Activated CD4-positive, alpha-beta T cell treated with anti-CD3 and anti-CD28 coated beads for 36 hours (primary cell): Measurements from ENCODE around the gene SCARF1. TPM values are rescaled to one million over a fixed set of nuclear protein-coding genes. Genes with fewer than 3 reads are reported as not detected.

ENCODE experiments used
- ATAC-seq: fragments of 200-7000 bp; cut with Tn5 transposase; one replicate; pipeline ENCODE4 v1.10.0; 2021; ENCODE audit warnings: mild to moderate bottlenecking, moderate library complexity
- CTCF ChIA-PET: fragments of 350-600 bp; sonication (Branson Sonifier 250); formaldehyde crosslinking; loops from one replicate; lab custom pipeline; 2021; ENCODE audit warnings: antibody characterized with exemption; lab: Charles Lee
- POLR2A ChIA-PET: fragments of 350-600 bp; sonication (Branson Sonifier 250); formaldehyde crosslinking; loops from one replicate; lab custom pipeline; 2021; ENCODE audit warnings: antibody characterized with exemption, inconsistent platforms; lab: Charles Lee
- DNase-seq: peaks from one replicate; pipeline ENCODE4 v3.0.0-alpha.2; 2020
- H3K27ac Mint-ChIP-seq: one replicate; pipeline ENCODE4 v1.8.0; 2021; ENCODE audit warnings: mixed read lengths
- H3K27me3 Mint-ChIP-seq: one replicate; pipeline ENCODE4 v1.8.0; 2021; ENCODE audit warnings: mixed read lengths
- H3K36me3 Mint-ChIP-seq: one replicate; pipeline ENCODE4 v1.8.0; 2021; ENCODE audit warnings: low read depth, mixed read lengths
- H3K4me1 Mint-ChIP-seq: one replicate; pipeline ENCODE4 v1.8.0; 2021; ENCODE audit warnings: mixed read lengths
- H3K4me3 Mint-ChIP-seq: one replicate; pipeline ENCODE4 v1.8.0; 2021; ENCODE audit warnings: mild to moderate bottlenecking, moderate library complexity, mixed read lengths
- H3K9me3 Mint-ChIP-seq: one replicate; pipeline ENCODE4 v1.8.0; 2021; ENCODE audit warnings: low read depth, mixed read lengths
- intact Hi-C, 2 experiments: fragments of 100-400 bp; cut with DNase I in 1 of 2; cut with micrococcal nuclease in 1 of 2; formaldehyde crosslinking; loops; one replicate each; pipeline versions ENCODE4 v1.14.2 to v1.15.1; 2022 to 2024; cut with DNase I, micrococcal nuclease
- total RNA-seq, 2 experiments: library from RNA; stranded (reverse); gene quantifications; one replicate each; pipeline ENCODE4 v1.2.3, GENCODE V29; 2021

Gene SCARF1
- total RNA-seq, 2 experiments from 2014 or later, result 0.98 to 1.2 TPM

DNA sequence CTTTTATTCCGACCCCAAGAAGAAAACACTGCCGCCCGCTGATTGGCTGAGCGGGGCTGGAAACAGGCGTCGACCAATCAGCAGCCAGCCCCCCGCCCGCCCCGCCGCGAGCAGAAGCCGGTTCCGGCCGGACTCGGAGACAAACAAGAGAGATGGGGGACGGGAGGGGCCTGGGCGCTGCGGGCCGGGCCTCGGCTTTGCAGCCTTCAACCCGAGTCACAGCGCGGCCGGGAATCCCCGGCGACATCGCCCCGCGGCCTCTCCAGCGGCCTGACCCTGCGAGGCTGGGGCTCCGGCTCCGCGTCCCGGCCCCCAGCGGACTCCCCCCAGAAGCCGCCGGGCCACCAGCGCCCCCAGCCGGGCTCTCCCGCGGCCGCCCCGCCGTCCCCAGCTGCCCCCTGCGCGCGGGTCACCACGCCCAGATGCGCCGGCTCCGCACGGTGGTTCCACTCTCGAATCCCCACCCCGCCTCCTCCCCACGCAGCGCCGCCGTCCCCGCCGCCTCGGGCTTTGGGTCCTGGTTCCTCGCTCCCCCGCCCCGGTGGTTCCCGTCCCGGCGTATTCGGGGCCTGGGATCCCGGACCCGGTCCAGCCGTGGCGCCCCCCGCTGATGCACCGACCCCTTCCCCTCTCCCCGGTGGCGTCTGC is 16.6 kb downstream of the SCARF1 start:
- ChIA-PET CTCF (interaction anchor here (0.6 to 2.3 kb wide), 10 partner anchors 11 to 264 kb away, joined by 3 to 36 read pairs (median 6); partner anchors contain the start of genes INPP5K, PITPNA and RILP), POLR2A (interaction anchor here (0.9 kb wide), 1 partner anchor 21 kb away, joined by 4 read pairs; the partner anchor contains the start of gene RILP)
- H3K27ac Mint-ChIP-seq, result peak overlapping the region; percentile 56
- intact Hi-C loops, result loop anchor here (1.0 to 5.0 kb wide), 10 partner anchors 15 to 522 kb away; partner anchors contain the start of genes CRK (in 1 of the 2), INPP5K (in 1 of the 2), PITPNA (in 1 of the 2) and PRPF8 (in 1 of the 2)
- H3K9me3 Mint-ChIP-seq, result no peaks in the 10 kb centered on the region
- peak; percentile 93 for DNase-seq
- H3K4me3 Mint-ChIP-seq, result peak overlapping the region; percentile 76
- no peaks in the 10 kb centered on the region for H3K36me3 Mint-ChIP-seq
- peaks cover 12% of the 10 kb centered on the region for H3K27me3 Mint-ChIP-seq
- ATAC-seq, result peak; percentile 80
- H3K4me1 Mint-ChIP-seq, result peaks cover 7% of the 10 kb centered on the region

DNA sequence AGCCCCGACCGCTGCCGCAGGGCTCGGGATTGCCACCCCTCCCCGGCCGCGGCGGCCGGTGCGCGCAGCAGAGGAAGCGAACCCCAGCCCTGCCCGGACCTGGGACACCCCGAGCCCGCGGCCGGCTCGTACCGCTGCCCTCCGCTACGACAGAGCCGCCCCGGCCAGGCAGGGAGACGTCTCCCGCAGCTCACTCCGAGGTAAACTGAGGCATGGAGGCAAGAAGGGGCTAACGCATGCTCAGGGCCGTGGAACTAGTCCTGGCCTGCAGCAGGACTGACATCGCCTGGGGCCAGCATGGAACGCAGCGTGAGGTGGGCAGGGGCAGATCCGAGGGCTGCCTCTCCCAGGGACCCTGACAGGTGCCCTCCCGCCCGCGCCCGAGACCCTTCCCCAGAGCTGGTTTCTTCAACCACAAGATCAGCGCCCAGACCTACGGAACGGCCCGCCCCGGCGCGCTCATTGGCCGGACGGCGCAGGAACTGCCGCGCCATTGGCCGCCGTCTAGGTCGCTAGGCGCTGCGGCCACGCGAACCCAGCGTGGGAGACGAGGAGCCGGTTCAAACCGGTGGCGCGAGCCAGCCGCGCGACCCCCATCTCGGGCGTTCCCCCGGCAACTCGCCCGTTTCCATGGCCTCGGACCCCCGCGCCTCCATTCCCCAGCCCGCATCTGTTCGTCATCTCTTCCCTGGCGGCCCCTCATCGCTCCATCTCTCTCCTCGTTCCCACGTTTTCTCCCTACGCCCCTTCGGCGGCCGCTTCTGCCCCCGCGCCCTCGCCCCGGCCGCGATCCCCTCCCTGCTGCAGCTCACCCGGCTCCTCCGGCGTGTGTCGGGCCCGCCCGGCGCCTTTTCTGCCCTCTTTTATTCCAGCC is 17.3 kb downstream of the SCARF1 start, which contains the start of gene SLC43A2:
TSS of gene SLC43A2 (minus strand) at position 853 of the 874 bp plus-strand sequence. CDS start 960 bp downstream, outside the sequence.
- H3K4me3 Mint-ChIP-seq, result peak within 1 kb of the TSS; percentile 76
- peaks cover 7% of the 10 kb centered on the region for H3K4me1 Mint-ChIP-seq
- peak within 1 kb of the TSS; percentile 56 for H3K27ac Mint-ChIP-seq
- peak; percentile 86 for DNase-seq
- ChIA-PET POLR2A (interaction anchor here (0.5 to 0.6 kb wide), 2 partner anchors 20 to 228 kb away, joined by 4 to 5 read pairs; partner anchors contain the start of gene YWHAE), CTCF (interaction anchor here (0.7 to 2.3 kb wide), 3 partner anchors 21 to 576 kb away, joined by 3 to 36 read pairs (median 3); no protein-coding TSS in a partner anchor)
- peak; percentile 79 for ATAC-seq
- no peaks in the 10 kb centered on the region for H3K9me3 Mint-ChIP-seq
- H3K36me3 Mint-ChIP-seq, result no peaks in the 10 kb centered on the region
- intact Hi-C loops, result loop anchor here (1.0 to 5.0 kb wide), 10 partner anchors 16 to 521 kb away; partner anchors contain the start of genes CRK (in 1 of the 2), INPP5K (in 1 of the 2), PITPNA (in 1 of the 2) and PRPF8 (in 1 of the 2)
- H3K27me3 Mint-ChIP-seq, result peaks cover 12% of the 10 kb centered on the region

DNA sequence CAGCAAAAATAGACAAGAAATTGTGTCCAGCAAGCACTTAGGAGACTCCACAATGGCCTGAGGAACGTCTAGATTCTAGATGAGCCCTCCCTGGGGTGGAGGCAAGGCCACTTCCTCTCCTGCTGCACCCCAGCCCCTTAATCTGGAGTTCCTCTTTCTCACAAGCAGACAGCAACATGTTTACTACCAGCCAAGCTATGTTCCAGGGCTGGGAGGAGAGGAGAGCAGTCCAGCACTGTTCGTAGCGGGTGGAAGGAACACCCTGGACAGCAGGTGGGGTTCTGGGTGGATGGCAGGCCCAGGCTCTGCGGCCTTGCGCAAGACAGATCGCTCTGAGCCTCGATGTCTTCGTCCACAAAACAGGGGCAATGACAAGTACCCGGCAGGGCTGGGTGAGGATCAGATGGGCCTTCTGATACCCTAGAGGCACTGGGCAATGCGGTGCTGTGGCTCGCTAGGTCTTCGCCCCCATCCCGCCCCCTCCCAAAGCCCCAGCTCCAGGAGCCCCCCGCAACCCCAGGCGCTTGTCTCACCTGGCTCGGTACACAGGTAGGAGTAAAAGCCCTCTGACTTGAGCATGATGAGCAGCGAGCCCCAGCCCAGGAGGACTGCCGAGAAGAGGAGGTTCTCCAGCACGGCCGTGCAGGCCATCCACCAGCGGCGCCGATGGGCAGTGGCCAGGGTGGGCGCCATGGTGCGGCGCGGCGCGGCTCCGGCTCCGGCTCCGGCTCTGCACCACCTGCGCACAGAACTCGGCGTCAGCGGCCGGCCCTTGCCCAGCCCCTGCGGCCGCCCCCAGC is 18.1 kb downstream of the SCARF1 start:
- ATAC-seq (no peak), DNase-seq (no peak)
- Mint-ChIP-seq H3K36me3 (no peaks in the 10 kb centered on the region), H3K4me1 (peaks cover 7% of the 10 kb centered on the region), H3K4me3 (peak overlapping the region; percentile 56), H3K27ac (no peak overlapping the region), H3K9me3 (no peaks in the 10 kb centered on the region), H3K27me3 (peaks cover 12% of the 10 kb centered on the region)
- POLR2A ChIA-PET, result interaction anchor here (0.5 to 0.6 kb wide), 2 partner anchors 20 to 227 kb away, joined by 4 to 5 read pairs; partner anchors contain the start of gene YWHAE
- intact Hi-C loops, result loop anchor here in 1 of 2 experiments (5.0 kb wide), 1 partner anchor 520 kb away; no protein-coding TSS in a partner anchor
- CTCF ChIA-PET, result interaction anchor here (0.7 to 1.3 kb wide), 3 partner anchors 20 to 577 kb away, joined by 3 to 4 read pairs (median 3); no protein-coding TSS in a partner anchor

DNA sequence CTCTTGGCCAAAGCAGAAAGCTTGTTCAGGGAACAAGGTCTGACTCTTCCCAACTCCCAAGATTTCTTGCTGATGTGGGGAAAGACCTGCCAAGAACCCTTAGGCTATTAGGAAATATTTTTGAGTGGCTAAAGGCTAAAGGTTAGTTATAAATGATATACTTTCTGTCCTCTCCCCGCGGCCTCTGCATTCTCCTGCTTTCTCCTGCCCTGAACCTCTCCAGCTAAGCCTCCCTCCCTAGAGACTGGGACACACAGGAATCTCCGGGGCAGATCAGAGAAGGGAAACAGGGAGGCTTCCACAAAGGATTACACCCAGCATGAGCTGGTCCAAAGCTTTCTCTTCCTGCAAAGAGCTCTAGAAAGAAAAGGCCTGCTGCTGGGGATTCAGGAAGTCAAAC is 19.2 kb downstream of the SCARF1 start:
- DNase-seq (no peak), ATAC-seq (no peak)
- intact Hi-C loops, result loop anchor here in 1 of 2 experiments (5.0 kb wide), 1 partner anchor 519 kb away; no protein-coding TSS in a partner anchor
- Mint-ChIP-seq H3K9me3 (no peaks in the 10 kb centered on the region), H3K4me3 (no peak overlapping the region), H3K27me3 (peaks cover 12% of the 10 kb centered on the region), H3K36me3 (no peaks in the 10 kb centered on the region), H3K27ac (no peak overlapping the region), H3K4me1 (peaks cover 7% of the 10 kb centered on the region)
- ChIA-PET CTCF (interaction anchor here (0.7 to 1.3 kb wide), 3 partner anchors 8 to 110 kb away, joined by 3 to 4 read pairs (median 4); partner anchors contain the start of gene INPP5K), POLR2A (interaction anchor here (0.5 kb wide), 1 partner anchor 635 kb away, joined by 4 read pairs; no protein-coding TSS in a partner anchor)

DNA sequence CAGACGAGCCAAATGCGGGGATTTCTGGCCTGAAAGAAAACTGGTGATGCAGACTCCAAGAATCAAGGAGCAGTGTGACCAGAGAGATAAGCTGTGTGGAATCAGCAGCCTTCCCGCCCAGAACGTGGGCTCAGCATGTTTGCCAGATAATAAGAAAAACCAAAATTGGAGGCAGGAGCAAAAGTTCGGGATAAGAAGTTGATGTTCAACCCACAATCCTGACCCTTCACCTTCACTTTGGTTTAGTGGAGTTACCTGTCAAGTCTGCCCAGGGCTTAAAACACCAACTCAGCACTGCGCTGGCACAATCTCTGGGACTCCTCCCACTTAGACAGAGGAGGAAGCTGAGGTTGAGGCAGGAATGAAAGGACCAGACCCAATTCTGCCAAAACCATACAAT is 20.0 kb downstream of the SCARF1 start:
- Mint-ChIP-seq H3K27me3 (peaks cover 12% of the 10 kb centered on the region), H3K4me1 (peaks cover 7% of the 10 kb centered on the region), H3K36me3 (no peaks in the 10 kb centered on the region), H3K9me3 (no peaks in the 10 kb centered on the region), H3K4me3 (no peak overlapping the region), H3K27ac (no peak overlapping the region)
- ChIA-PET CTCF (interaction anchor here (0.7 to 1.2 kb wide), 2 partner anchors 7 to 109 kb away, joined by 3 to 4 read pairs; partner anchors contain the start of gene INPP5K), POLR2A (interaction anchor here (0.6 kb wide), 1 partner anchor 276 kb away, joined by 3 read pairs; no protein-coding TSS in a partner anchor)
- ATAC-seq (no peak), DNase-seq (no peak)
- intact Hi-C loops, result loop anchor here in 1 of 2 experiments (5.0 kb wide), 1 partner anchor 518 kb away; no protein-coding TSS in a partner anchor

DNA sequence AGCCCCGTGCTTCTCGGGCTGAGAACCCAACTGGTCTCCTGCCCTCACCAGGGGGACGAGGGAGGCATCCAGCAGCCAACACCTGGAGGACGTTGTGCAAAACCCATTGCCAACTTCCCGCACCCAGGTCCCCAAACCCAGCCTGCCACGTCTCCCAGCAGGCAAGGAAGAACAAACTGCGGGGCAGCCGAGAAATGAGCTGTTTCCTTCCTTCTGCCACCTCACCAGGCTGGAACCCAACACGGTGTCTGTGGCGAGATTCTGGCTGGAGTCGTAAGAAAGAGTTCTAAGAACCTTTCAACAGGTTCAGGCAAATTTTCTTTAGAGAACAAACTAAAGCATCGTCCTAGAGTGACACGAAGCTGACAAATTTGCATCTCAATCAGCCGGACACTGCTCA is 20.5 kb downstream of the SCARF1 start:
- Mint-ChIP-seq H3K9me3 (no peaks in the 10 kb centered on the region), H3K4me3 (no peak overlapping the region), H3K27ac (no peak overlapping the region), H3K36me3 (no peaks in the 10 kb centered on the region), H3K27me3 (peaks cover 11% of the 10 kb centered on the region), H3K4me1 (peaks cover 4% of the 10 kb centered on the region)
- intact Hi-C loops, result loop anchor here in 1 of 2 experiments (5.0 kb wide), 1 partner anchor 518 kb away; no protein-coding TSS in a partner anchor
- CTCF ChIA-PET, result interaction anchor here (0.7 kb wide), 1 partner anchor 54 kb away, joined by 4 read pairs; no protein-coding TSS in a partner anchor
- ATAC-seq, result no peak
- no peak for DNase-seq
- POLR2A ChIA-PET, result no interaction called here

DNA sequence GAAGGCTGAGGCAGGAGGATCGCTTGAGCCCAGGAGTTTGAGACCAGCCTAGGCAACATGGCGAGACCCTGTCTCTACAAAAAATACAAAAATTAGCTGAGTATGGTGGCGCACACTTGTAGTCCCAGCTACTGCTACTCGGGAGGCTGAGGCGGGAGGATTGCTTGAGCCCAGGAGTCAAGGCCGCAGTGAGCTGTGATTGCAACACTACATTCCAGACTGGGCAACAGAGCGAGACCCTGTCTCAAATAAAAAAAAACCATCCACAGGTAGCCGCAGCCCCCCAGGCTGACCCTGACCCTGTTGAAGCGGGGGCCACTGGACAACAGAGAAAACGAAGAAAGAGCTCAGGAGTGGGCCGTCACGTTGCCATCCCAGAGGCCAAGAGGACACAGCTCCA is 20.9 kb downstream of the SCARF1 start:
- peaks cover 11% of the 10 kb centered on the region for H3K27me3 Mint-ChIP-seq
- no peak overlapping the region for H3K4me3 Mint-ChIP-seq
- ChIA-PET POLR2A (no interaction called here), CTCF (interaction anchor here (0.7 kb wide), 1 partner anchor 54 kb away, joined by 4 read pairs; no protein-coding TSS in a partner anchor)
- no peaks in the 10 kb centered on the region for H3K36me3 Mint-ChIP-seq
- peaks cover 4% of the 10 kb centered on the region for H3K4me1 Mint-ChIP-seq
- intact Hi-C loops, result loop anchor here in 1 of 2 experiments (5.0 kb wide), 1 partner anchor 517 kb away; no protein-coding TSS in a partner anchor
- H3K27ac Mint-ChIP-seq, result no peak overlapping the region
- no peaks in the 10 kb centered on the region for H3K9me3 Mint-ChIP-seq
- ATAC-seq (no peak), DNase-seq (no peak)

DNA sequence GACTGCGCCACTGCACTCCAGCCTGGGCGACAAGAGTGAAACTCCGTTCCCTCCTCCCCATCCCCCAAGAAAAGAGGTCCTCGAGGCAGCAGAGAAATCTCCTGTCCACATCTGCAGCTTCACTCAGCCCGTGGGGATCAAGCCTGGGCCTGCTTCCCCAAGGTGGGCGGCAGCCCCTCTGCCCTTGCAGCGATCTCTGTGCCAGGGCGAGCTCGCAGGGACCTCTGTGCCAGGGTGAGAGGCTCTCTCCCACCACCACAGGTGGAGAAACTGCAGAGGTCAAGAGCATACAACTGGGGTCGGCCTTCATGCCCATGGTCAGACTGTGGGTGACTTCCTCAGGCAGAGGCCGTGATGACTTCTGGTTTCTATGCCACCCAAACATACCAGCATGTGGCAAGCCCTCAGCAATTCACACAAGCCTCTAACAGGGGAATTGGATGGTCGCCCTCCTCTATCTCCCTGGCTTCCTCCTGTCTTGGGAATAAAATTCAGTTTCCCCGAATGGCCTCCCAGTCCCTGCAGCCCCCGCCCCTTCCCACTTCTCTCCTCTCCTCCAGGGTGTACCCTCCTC is 22.4 kb downstream of the SCARF1 start:
- DNase-seq (no peak), ATAC-seq (no peak)
- Mint-ChIP-seq H3K36me3 (no peaks in the 10 kb centered on the region), H3K27ac (no peak overlapping the region), H3K4me3 (no peak overlapping the region), H3K9me3 (no peaks in the 10 kb centered on the region), H3K4me1 (peaks cover 4% of the 10 kb centered on the region), H3K27me3 (peaks cover 11% of the 10 kb centered on the region)
- CTCF ChIA-PET, result no interaction called here
- intact Hi-C loops, result no loop called here
- POLR2A ChIA-PET, result interaction anchor here (0.6 to 0.7 kb wide), 2 partner anchors 141 to 618 kb away, joined by 3 read pairs; no protein-coding TSS in a partner anchor

DNA sequence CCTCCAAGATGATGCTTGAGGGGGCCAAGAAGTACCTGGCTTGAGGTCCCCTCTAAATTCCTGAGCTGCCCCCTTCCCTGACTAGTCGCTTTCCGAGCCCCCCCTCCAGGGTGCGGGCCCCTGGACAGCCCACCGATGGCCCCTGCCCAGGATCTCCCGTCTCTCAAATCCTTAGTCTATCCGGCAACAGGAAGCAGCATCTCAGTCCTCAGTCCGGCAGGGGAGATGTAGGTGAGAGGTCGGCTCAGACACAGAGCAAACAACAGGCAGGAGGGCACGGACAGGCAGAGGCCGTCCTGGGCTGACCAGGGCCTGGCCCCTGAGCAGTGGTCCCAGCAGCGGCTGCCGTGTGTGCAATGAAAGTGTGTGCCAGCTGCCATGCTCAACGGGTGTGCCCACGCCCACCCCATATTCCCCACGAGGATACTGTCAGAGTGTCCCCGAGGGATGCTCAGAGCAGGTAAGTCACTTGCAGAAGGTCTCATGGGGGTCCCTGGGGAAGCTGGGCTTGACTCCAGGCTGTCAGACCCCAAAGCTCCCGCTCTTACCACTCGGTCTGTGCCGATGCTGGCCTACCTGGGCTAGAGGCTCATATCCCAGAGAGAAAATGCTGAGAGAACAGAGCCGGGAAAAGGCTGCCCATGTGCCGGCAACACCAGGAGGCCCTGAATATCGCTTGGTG is 24.1 kb downstream of the SCARF1 start:
- H3K9me3 Mint-ChIP-seq, result no peaks in the 10 kb centered on the region
- ChIA-PET CTCF (interaction anchor here (1.6 kb wide), 1 partner anchor 28 kb away, joined by 4 read pairs; the partner anchor contains the start of gene RILP), POLR2A (no interaction called here)
- intact Hi-C loops, result no loop called here
- no peaks in the 10 kb centered on the region for H3K36me3 Mint-ChIP-seq
- H3K27me3 Mint-ChIP-seq, result peaks cover 1% of the 10 kb centered on the region
- no peaks in the 10 kb centered on the region for H3K4me1 Mint-ChIP-seq
- no peak for DNase-seq
- no peak for ATAC-seq
- no peak overlapping the region for H3K4me3 Mint-ChIP-seq
- H3K27ac Mint-ChIP-seq, result no peak overlapping the region
